Tibial artery (tissue), 4 donors: ENCODE data around the gene CTNND2.

Source experiments
- DNase-seq, 2 donors: peaks; one replicate each; pipeline ENCODE4 v3.0.0-alpha.2; 2019
- H3K27ac ChIP-seq, 2 donors: fragments of 200-600 bp; sonication (generic) in 1 of 2; 1 replicate in 1 of 2; 2 replicates in 1 of 2; pipeline ENCODE4 v1.5.1; 2018 to 2019; ENCODE audit warnings: mild to moderate bottlenecking in 1 of 2
- H3K27me3 ChIP-seq, 2 donors: fragments of 200-600 bp; sonication (generic) in 1 of 2; one replicate each; pipeline versions ENCODE4 v1.5.1 to v1.6.0; 2016 to 2019
- H3K36me3 ChIP-seq, 3 donors: fragments of 200-600 bp; sonication (generic) in 2 of 3; one replicate each; pipeline ENCODE4 v1.5.1; 2016 to 2019; ENCODE audit warnings: mild to moderate bottlenecking in 2 of 3
- H3K4me1 ChIP-seq, 4 donors: fragments of 200-600 bp; sonication (generic) in 2 of 4; 1 replicate in 3 of 4; 2 replicates in 1 of 4; pipeline ENCODE4 v1.5.1; 2016 to 2019
- H3K4me3 ChIP-seq, 2 donors: fragments of 200-600 bp; sonication (generic) in 1 of 2; 1 replicate in 1 of 2; 2 replicates in 1 of 2; pipeline ENCODE4 v1.5.1; 2018 to 2019; ENCODE audit warnings: mild to moderate bottlenecking in 2 of 2
- H3K9me3 ChIP-seq, 3 donors: fragments of 200-600 bp; sonication (generic) in 1 of 3; one replicate each; pipeline ENCODE4 v1.5.1; 2016 to 2019
- intact Hi-C: fragments of 100-400 bp; cut with DNase I; formaldehyde crosslinking; loops from one replicate; pipeline ENCODE4 v1.15.0; 2023; ENCODE audit warnings: low total_unique reads
- TF ChIP-seq, protein P1 (sequence below), 2 experiments: fragments of 200-600 bp in 1 of 2; fragments of 450-650 bp in 1 of 2; IDR thresholded peaks; one replicate each; pipeline ENCODE4 v1.5.1; 2017 to 2019; ENCODE audit warnings: antibody characterized with exemption in 2 of 2, mild to moderate bottlenecking in 1 of 2, moderate library complexity in 1 of 2

CTNND2 gene

DNA sequence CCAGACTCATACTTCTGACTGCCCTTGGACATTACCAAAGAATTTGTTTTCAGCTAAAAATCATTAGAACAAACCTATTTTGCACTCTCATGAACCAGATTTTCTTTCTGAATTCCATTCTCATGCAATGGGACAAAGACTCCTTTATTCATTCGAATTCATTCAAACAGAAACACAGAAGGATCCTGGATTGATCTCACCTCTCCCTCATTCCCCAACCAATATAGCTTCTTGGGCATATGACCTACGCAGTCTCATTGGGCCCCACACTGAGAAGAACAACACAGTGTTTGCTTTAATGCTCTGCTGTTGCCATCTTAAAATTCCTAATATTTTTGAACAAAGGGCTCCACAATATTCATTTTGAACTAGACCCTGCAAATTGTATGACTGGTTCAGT lies 392.4 kb downstream of the CTNND2 start:
- Histone ChIP-seq H3K4me1 (no peaks in the 10 kb centered on the region), H3K9me3 (no peaks in the 10 kb centered on the region), H3K27ac (no peak overlapping the region), H3K4me3 (no peak overlapping the region), H3K36me3 (no peaks in the 10 kb centered on the region), H3K27me3 (no peaks in the 10 kb centered on the region)
- DNase-seq = no peak
- TF ChIP-seq, protein P1, sequence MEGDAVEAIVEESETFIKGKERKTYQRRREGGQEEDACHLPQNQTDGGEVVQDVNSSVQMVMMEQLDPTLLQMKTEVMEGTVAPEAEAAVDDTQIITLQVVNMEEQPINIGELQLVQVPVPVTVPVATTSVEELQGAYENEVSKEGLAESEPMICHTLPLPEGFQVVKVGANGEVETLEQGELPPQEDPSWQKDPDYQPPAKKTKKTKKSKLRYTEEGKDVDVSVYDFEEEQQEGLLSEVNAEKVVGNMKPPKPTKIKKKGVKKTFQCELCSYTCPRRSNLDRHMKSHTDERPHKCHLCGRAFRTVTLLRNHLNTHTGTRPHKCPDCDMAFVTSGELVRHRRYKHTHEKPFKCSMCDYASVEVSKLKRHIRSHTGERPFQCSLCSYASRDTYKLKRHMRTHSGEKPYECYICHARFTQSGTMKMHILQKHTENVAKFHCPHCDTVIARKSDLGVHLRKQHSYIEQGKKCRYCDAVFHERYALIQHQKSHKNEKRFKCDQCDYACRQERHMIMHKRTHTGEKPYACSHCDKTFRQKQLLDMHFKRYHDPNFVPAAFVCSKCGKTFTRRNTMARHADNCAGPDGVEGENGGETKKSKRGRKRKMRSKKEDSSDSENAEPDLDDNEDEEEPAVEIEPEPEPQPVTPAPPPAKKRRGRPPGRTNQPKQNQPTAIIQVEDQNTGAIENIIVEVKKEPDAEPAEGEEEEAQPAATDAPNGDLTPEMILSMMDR (IDR thresholded peaks at IDR 0.05) = no peak
- intact Hi-C loops = no loop called here

DNA sequence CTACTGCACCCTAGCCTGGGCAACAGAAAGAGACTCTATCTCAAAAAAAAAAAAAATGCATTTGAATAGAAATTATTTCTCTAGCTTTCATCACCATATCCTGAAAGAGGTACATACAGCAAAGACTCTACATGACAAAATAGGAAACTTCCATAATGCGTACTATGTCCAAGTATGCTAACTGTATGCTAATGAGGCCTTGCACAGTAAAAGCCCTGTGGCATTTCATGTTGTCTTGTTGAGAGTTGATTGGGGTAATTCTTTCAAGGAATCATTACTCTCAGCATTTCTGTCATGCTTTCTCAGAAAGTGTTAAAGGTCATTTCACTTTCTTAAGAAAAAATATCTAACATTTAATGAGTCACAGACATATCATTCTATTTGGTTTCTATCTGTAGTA lies 393.4 kb downstream of the CTNND2 start:
- H3K27me3 ChIP-seq = no peaks in the 10 kb centered on the region
- intact Hi-C loops = no loop called here
- TF ChIP-seq, protein P1 (IDR thresholded peaks at IDR 0.05) = no peak
- H3K9me3 ChIP-seq = no peaks in the 10 kb centered on the region
- H3K27ac ChIP-seq = no peak overlapping the region
- no peak overlapping the region for H3K4me3 ChIP-seq
- DNase-seq = no peak
- no peaks in the 10 kb centered on the region for H3K36me3 ChIP-seq
- H3K4me1 ChIP-seq = no peaks in the 10 kb centered on the region

DNA sequence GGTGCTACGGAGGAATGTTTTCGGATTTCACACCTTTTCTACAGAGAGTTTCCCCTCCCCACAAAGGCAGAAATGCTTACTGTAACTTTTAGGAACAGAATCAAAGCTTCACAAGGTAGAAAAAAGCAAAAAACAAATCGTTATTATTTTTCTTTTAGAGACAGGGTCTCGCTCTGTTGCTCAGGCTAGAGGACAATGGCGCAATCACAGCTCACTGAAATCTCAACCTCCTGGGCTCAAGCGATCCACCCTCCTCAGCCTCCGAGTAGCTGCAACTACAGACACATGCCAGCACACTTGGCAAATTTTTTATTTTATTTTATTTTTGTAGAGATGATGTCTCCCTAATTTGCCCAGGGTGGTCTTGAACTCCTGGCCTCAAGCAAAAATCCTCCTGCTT lies 394.5 kb downstream of the CTNND2 start:
- TF ChIP-seq, protein P1 (IDR thresholded peaks at IDR 0.05) = no peak

DNA sequence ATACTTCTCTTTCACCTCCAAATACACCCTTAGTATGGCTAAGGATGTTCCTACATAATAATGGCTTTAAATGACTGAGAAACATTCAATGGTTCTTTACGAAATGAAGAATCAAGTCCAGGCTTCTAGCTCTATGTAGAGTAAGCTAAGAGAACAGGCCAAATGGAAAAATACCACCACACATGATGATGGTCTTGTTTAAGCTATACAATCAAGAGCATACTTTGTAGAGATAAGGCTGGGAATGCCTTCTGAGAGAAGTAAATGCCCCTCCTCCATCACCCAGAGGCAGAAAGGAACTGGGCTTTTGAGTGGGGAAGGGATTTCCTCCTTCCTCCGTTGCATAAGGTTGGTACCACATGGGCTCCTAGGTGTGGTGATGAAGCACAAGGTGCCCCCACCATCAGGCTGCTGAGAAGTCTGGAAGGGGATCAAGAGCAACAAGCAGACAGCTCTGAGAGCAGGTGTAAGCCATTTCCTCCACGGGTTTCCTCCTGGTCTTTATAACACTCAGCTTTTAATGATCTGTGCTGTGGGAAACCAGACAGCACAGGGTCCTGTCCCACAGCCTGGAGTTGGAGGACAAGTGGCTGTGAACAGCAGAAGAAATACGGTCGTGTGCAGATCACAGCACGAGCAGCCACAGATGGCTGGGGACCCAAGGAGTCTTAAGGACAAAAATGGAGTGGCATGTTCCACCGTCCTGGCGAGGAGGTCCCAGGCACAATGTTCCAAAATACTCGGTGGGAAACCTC lies 396.9 kb downstream of the CTNND2 start:
- Histone ChIP-seq H3K9me3 (no peaks in the 10 kb centered on the region), H3K4me1 (no peaks in the 10 kb centered on the region), H3K27ac (no peak overlapping the region), H3K36me3 (no peaks in the 10 kb centered on the region), H3K27me3 (no peaks in the 10 kb centered on the region), H3K4me3 (no peak overlapping the region)
- DNase-seq = no peak
- TF ChIP-seq, protein P1 (IDR thresholded peaks at IDR 0.05) = no peak
- intact Hi-C loops = no loop called here

More for the DNA sequence above, 394.5 kb downstream of the CTNND2 start:
- Histone ChIP-seq H3K27me3 (no peaks in the 10 kb centered on the region), H3K4me1 (no peaks in the 10 kb centered on the region), H3K27ac (no peak overlapping the region), H3K9me3 (no peaks in the 10 kb centered on the region), H3K36me3 (no peaks in the 10 kb centered on the region), H3K4me3 (no peak overlapping the region)
- no peak for DNase-seq
- intact Hi-C loops = no loop called here

DNA sequence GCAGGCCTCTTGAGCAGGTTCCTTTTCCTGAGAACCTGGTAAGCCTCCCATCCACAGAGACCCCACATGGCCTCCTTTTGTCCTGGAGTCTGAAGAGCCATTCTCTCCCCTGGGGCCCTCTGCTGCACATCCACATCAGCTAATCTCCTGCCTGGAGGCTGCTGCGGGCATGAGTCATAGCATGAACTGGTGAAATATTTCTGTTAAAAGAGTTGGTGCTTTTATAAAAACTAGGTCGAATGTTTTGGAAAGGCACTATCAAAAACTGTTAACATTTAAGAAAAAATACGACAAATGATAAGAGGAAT lies 399.4 kb downstream of the CTNND2 start:
- TF ChIP-seq, protein P1 (IDR thresholded peaks at IDR 0.05) = no peak
- Histone ChIP-seq H3K4me1 (no peaks in the 10 kb centered on the region), H3K27me3 (no peaks in the 10 kb centered on the region), H3K4me3 (no peak overlapping the region), H3K27ac (no peak overlapping the region), H3K36me3 (no peaks in the 10 kb centered on the region), H3K9me3 (no peaks in the 10 kb centered on the region)
- intact Hi-C loops = no loop called here
- DNase-seq = no peak
